Tibial artery (tissue), 4 donors: ENCODE measurements around the gene RNU5B-1.

Source experiments
- DNase-seq, 2 donors: peaks; one replicate each; pipeline ENCODE4 v3.0.0-alpha.2; 2019
- H3K27ac ChIP-seq, 2 donors: fragments of 200-600 bp; sonication (generic) in 1 of 2; 1 replicate in 1 of 2; 2 replicates in 1 of 2; pipeline ENCODE4 v1.5.1; 2018 to 2019; ENCODE audit warnings: mild to moderate bottlenecking in 1 of 2
- H3K27me3 ChIP-seq, 2 donors: fragments of 200-600 bp; sonication (generic) in 1 of 2; one replicate each; pipeline versions ENCODE4 v1.5.1 to v1.6.0; 2016 to 2019
- H3K36me3 ChIP-seq, 3 donors: fragments of 200-600 bp; sonication (generic) in 2 of 3; one replicate each; pipeline ENCODE4 v1.5.1; 2016 to 2019; ENCODE audit warnings: mild to moderate bottlenecking in 2 of 3
- H3K4me1 ChIP-seq, 4 donors: fragments of 200-600 bp; sonication (generic) in 2 of 4; 1 replicate in 3 of 4; 2 replicates in 1 of 4; pipeline ENCODE4 v1.5.1; 2016 to 2019
- H3K4me3 ChIP-seq, 2 donors: fragments of 200-600 bp; sonication (generic) in 1 of 2; 1 replicate in 1 of 2; 2 replicates in 1 of 2; pipeline ENCODE4 v1.5.1; 2018 to 2019; ENCODE audit warnings: mild to moderate bottlenecking in 2 of 2
- H3K9me3 ChIP-seq, 3 donors: fragments of 200-600 bp; sonication (generic) in 1 of 3; one replicate each; pipeline ENCODE4 v1.5.1; 2016 to 2019
- intact Hi-C: fragments of 100-400 bp; cut with DNase I; formaldehyde crosslinking; loops from one replicate; pipeline ENCODE4 v1.15.0; 2023; ENCODE audit warnings: low total_unique reads
- TF ChIP-seq, protein P1 (sequence below), 2 experiments: fragments of 200-600 bp in 1 of 2; fragments of 450-650 bp in 1 of 2; IDR thresholded peaks; one replicate each; pipeline ENCODE4 v1.5.1; 2017 to 2019; ENCODE audit warnings: antibody characterized with exemption in 2 of 2, mild to moderate bottlenecking in 1 of 2, moderate library complexity in 1 of 2

Gene RNU5B-1

DNA sequence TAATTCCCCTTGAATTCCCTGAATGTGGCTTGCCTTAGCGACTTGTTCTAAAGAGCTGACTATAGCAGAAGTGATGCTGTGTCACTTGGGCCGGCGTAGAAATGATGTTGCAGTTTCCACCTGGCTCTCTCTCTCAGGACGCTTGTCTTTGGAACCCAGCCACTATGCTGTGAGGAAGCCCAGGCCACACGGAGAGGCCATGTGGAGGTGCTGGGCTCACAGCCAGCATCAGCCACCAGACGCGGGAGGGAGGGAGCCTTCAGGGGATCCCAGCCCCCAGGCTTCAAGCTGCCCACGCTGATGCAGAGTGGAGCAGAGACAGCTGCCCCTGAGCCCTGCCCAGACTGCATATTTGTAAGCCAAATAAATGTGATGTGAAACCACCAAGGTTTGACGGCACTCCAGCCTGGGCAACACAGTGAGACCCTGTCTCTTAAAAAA lies 18.6 kb downstream of the RNU5B-1 start:
- TF ChIP-seq, protein P1, sequence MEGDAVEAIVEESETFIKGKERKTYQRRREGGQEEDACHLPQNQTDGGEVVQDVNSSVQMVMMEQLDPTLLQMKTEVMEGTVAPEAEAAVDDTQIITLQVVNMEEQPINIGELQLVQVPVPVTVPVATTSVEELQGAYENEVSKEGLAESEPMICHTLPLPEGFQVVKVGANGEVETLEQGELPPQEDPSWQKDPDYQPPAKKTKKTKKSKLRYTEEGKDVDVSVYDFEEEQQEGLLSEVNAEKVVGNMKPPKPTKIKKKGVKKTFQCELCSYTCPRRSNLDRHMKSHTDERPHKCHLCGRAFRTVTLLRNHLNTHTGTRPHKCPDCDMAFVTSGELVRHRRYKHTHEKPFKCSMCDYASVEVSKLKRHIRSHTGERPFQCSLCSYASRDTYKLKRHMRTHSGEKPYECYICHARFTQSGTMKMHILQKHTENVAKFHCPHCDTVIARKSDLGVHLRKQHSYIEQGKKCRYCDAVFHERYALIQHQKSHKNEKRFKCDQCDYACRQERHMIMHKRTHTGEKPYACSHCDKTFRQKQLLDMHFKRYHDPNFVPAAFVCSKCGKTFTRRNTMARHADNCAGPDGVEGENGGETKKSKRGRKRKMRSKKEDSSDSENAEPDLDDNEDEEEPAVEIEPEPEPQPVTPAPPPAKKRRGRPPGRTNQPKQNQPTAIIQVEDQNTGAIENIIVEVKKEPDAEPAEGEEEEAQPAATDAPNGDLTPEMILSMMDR (IDR thresholded peaks at IDR 0.05) = no peak
- Histone ChIP-seq H3K27ac (no peak overlapping the region), H3K4me3 (no peak overlapping the region), H3K9me3 (no peaks in the 10 kb centered on the region), H3K36me3 (no peaks in the 10 kb centered on the region), H3K4me1 (no peaks in the 10 kb centered on the region), H3K27me3 (peaks cover 0 to 21% of the 10 kb centered on the region in 2 donors)
- no peak for DNase-seq
- intact Hi-C loops = no loop called here

DNA sequence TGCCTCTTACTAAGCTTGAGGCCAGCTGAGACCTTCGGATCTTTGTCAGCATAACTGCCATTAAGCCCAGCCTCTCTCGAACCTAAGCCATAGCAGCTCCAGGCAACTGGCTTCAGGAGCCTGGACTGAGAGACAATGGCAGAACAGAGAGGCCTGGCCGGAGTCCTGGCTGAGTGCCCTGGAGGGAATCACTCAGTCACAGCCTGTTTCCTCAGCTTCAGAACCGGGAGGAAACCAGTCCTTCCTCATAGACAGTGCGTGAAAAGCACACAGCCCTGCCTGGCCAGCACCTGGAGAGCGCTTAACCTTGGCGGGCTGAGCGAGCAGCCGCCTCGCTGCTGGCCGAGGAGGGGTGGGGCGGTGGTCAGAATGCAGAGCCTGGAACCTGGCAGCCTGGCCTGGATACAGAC lies 21.6 kb downstream of the RNU5B-1 start:
- intact Hi-C loops = no loop called here

DNA sequence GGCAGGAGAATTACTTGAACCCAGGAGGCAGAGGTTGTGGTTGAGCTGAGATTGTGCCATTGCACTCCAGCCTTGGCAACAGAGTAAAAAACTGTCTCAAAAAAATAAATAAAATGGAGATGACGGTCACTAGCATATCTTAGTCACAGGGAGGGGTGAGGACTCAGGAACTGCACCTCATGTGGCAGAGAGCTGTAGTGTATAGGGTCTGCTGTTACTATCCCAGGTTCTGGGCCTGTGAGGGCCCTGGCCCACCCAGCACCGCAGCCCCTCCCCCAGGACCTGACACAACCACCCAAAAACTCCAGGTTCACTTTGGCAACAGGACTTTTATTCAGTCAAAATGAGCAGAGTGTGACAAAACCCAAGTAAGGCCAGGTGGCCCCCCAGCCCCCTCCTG lies 22.3 kb downstream of the RNU5B-1 start:
- Histone ChIP-seq H3K27me3 (peaks cover 0 to 30% of the 10 kb centered on the region in 2 donors), H3K4me1 (no peaks in the 10 kb centered on the region), H3K9me3 (no peaks in the 10 kb centered on the region), H3K27ac (no peak overlapping the region), H3K36me3 (no peaks in the 10 kb centered on the region), H3K4me3 (no peak overlapping the region)
- intact Hi-C loops = no loop called here
- TF ChIP-seq, protein P1 (IDR thresholded peaks at IDR 0.05) = no peak
- DNase-seq = no peak

More for the DNA sequence above, 21.6 kb downstream of the RNU5B-1 start:
- DNase-seq = no peak
- Histone ChIP-seq H3K4me1 (no peaks in the 10 kb centered on the region), H3K36me3 (no peaks in the 10 kb centered on the region), H3K9me3 (no peaks in the 10 kb centered on the region), H3K4me3 (no peak overlapping the region), H3K27ac (no peak overlapping the region), H3K27me3 (peaks cover 0 to 27% of the 10 kb centered on the region in 2 donors)
- TF ChIP-seq, protein P1 (IDR thresholded peaks at IDR 0.05) = no peak

DNA sequence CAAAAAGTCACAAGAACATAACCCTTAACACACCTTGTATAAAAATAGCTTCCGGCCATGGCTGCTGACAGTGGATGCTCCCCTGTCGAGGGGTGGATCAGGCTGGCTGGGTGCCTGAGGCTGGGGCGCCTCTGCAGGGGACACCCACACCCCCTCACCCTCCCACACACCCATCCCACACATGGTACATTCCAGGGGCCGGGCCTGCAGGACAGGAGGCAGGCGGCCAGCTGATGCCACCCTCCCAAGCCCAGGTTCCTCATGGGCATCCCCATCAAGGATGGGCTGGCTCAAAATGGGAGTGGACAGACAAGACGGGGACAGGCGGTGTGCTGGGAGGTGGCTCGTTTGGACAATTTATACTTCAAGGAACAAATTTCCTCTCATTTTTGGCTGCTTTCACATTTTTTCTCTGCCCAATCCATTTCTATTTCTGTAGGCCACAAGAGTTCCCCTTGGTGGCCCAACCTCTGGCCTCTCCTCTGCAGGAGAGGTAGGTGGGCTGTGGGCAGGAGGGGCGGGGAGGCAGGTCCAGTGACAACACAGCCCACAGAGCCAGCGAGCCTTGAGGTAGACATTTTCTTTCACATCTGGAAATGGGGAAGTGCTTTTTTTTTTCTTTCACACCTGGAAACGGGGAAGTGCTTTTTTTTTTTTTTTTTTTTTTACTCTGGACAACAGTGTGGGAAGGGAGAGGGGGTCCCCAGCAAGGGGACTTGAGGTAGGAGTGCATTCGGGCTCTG lies 23.3 kb downstream of the RNU5B-1 start:
- Histone ChIP-seq H3K9me3 (no peaks in the 10 kb centered on the region), H3K4me1 (no peaks in the 10 kb centered on the region), H3K27me3 (peaks cover 0 to 25% of the 10 kb centered on the region in 2 donors), H3K27ac (no peak overlapping the region), H3K4me3 (no peak overlapping the region), H3K36me3 (no peaks in the 10 kb centered on the region)
- intact Hi-C loops = no loop called here
- TF ChIP-seq, protein P1 (IDR thresholded peaks at IDR 0.05) = no peak
- no peak for DNase-seq

DNA sequence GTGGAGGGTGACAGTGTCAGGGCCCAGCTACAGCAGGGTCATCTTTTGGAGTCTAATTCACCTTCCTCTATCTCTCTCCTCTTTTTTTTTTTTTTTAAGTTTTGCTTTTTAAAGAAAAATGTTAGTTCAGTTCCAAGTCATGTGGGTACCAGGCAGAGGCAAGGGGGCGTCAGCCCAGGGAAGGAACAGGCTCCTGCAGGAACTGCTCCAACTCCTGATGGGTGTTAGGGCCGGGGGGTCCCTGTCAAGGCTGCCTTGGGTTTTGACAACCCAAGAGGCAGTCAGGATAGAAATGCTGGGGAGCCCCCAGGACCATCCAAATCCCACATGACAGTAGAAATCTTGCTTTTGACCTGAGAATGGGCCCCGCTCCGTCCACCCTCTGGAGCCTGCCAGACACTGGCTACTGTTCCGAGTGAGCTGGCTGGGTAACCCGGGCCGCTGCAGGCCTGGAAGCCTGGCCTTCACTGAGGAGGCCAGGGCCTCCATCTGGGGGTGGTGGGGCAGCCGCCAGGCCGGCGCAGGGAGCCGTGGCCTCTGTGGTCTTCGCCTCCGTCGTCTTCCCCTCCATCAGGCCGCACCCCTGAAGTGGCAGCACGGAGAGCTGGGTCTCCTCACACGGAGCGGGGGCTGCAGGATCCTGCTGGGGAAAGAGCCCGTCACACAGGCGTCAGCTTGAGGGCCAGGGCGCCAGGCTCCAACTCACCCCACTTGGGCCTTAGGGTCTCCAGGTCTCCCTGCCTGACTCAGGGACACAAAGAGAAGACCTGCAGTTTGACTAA lies 24.2 kb downstream of the RNU5B-1 start:
- Histone ChIP-seq H3K4me1 (no peaks in the 10 kb centered on the region), H3K36me3 (no peaks in the 10 kb centered on the region), H3K4me3 (no peak overlapping the region), H3K27ac (no peak overlapping the region), H3K9me3 (no peaks in the 10 kb centered on the region), H3K27me3 (peaks cover 0 to 25% of the 10 kb centered on the region in 2 donors)
- intact Hi-C loops = no loop called here
- TF ChIP-seq, protein P1 (IDR thresholded peaks at IDR 0.05) = no peak
- DNase-seq = no peak
